Measurements from ENCODE around the gene DUOX1. TPM values are rescaled to one million over a fixed set of nuclear protein-coding genes. Genes with fewer than 3 reads are reported as not detected.
"Not testable (repeated sequence)": the region's sequence is repeated elsewhere in the genome, so short reads cannot be mapped to it uniquely, and the experiment has no call there.

DUOX1 gene
- total RNA-seq, 4 donors from 2014 or later = 87.5 to 202 (median 122) TPM

- peaks cover 0 to 3% (median 0%) of the 10 kb centered on the region in 3 donors for H3K36me3 ChIP-seq
- DNase-seq = no peak
- H3K9me3 ChIP-seq = no peaks in the 10 kb centered on the region
- no peak overlapping the region for H3K4me3 ChIP-seq
- intact Hi-C loops (cut with DNase I) = no loop called here
- peaks cover 0 to 11% (median 0%) of the 10 kb centered on the region in 3 donors for H3K4me1 ChIP-seq
- TF ChIP-seq POLR2A (IDR thresholded peaks at IDR 0.05) = no peak
- no peak for TF ChIP-seq CTCF (IDR thresholded peaks at IDR 0.05)
- H3K27ac ChIP-seq = no peak overlapping the region
- 54 to 64% methylated on average over 5 of the region's 7 CpGs for WGBS, 2 donors
- H3K27me3 ChIP-seq = peaks cover 0 to 6% (median 0%) of the 10 kb centered on the region in 4 donors
Observed at GRCh38 chr15:45100884-45101625, 28.7 kb upstream of the DUOX1 start.

- TF ChIP-seq CTCF (IDR thresholded peaks at IDR 0.05) = no peak
- TF ChIP-seq POLR2A (IDR thresholded peaks at IDR 0.05) = no peak
- Histone ChIP-seq H3K4me3 (no peak overlapping the region), H3K9me3 (no peaks in the 10 kb centered on the region), H3K36me3 (peaks cover 0 to 3% (median 0%) of the 10 kb centered on the region in 3 donors), H3K27ac (no peak overlapping the region), H3K4me1 (peaks cover 0 to 11% (median 0%) of the 10 kb centered on the region in 3 donors), H3K27me3 (peaks cover 0 to 11% (median 0%) of the 10 kb centered on the region in 4 donors)
- 81 to 92% methylated on average over 6 to 8 of the region's 12 CpGs for WGBS, 2 donors
- intact Hi-C loops (cut with DNase I) = no loop called here
- DNase-seq = no peak
Observed at GRCh38 chr15:45101749-45102148, 28.0 kb upstream of the DUOX1 start.

GRCh38 chr15:45102226-45102625 is 27.6 kb upstream of the DUOX1 start:
- Histone ChIP-seq H3K27ac (no peak overlapping the region), H3K4me1 (peaks cover 0 to 11% (median 0%) of the 10 kb centered on the region in 3 donors), H3K36me3 (peaks cover 0 to 3% (median 0%) of the 10 kb centered on the region in 3 donors), H3K9me3 (no peaks in the 10 kb centered on the region), H3K4me3 (no peak overlapping the region), H3K27me3 (peaks cover 0 to 11% (median 0%) of the 10 kb centered on the region in 4 donors)
- WGBS, 2 donors = 85 to 100% methylated on average over 1 to 4 of the region's 6 CpGs
- no peak for DNase-seq
- TF ChIP-seq CTCF (IDR thresholded peaks at IDR 0.05) = no peak
- intact Hi-C loops (cut with DNase I) = no loop called here

GRCh38 chr15:45104170-45104569 is 25.6 kb upstream of the DUOX1 start:
- H3K27me3 ChIP-seq = peaks cover 0 to 24% (median 0%) of the 10 kb centered on the region in 4 donors
- intact Hi-C loops (cut with DNase I); H3K4me3 ChIP-seq; H3K36me3 ChIP-seq; DNase-seq; H3K27ac ChIP-seq; H3K9me3 ChIP-seq: not testable (repeated sequence)
- WGBS, 2 donors = 67 to 100% methylated on average over 1 of the region's 9 CpGs
- peaks cover 0 to 11% (median 0%) of the 10 kb centered on the region in 3 donors for H3K4me1 ChIP-seq

- Histone ChIP-seq H3K4me1 (peaks cover 0 to 11% (median 0%) of the 10 kb centered on the region in 3 donors), H3K9me3 (no peaks in the 10 kb centered on the region), H3K27ac (no peak overlapping the region), H3K27me3 (peaks cover 0 to 38% (median 0%) of the 10 kb centered on the region in 4 donors), H3K4me3 (no peak overlapping the region), H3K36me3 (peaks cover 0 to 3% (median 0%) of the 10 kb centered on the region in 3 donors)
- 64 to 85% methylated on average over 4 to 5 of the region's 11 CpGs for WGBS, 2 donors
- intact Hi-C loops (cut with DNase I) = no loop called here
- no peak for DNase-seq
- TF ChIP-seq POLR2A (IDR thresholded peaks at IDR 0.05) (no peak), CTCF (IDR thresholded peaks at IDR 0.05) (no peak)
Observed at GRCh38 chr15:45105586-45105985, 24.2 kb upstream of the DUOX1 start.
